ENCODE results near the gene GP1BB. TPM values are rescaled to one million over a fixed set of nuclear protein-coding genes. Genes with fewer than 3 reads are reported as not detected.
A peak's percentile ranks its signal among the peaks of the same experiment; 100 is the strongest.

GP1BB gene
- total and polyA plus RNA-seq, 2 of the 4 experiments (the other 2 are of a cell fraction) = 0.18 to 1.5 TPM

GRCh38 chr22:19734163-19734562 lies 10.8 kb downstream of the GP1BB start:
- BruUV-seq (replicated peaks) = no TSS peak
- Histone ChIP-seq H4K91ac (ENCODE audit: insufficient read depth, low read depth, low read length) (no peak overlapping the region), H3K27me3 (ENCODE audit: control insufficient read depth, insufficient read depth, low read length) (peaks cover 12% of the 10 kb centered on the region; the same call in 1 of the 2 replicates), H2BK120ac (ENCODE audit: low read depth, low read length) (no peak overlapping the region), H3K36me3 (ENCODE audit: control insufficient read depth, insufficient read depth, low read length) (no peaks in the 10 kb centered on the region), H3K4me1 (ENCODE audit: control insufficient read depth, insufficient read depth, low read length) (peaks cover 2% of the 10 kb centered on the region), H3K56ac (ENCODE audit: extremely low read depth, insufficient read depth, low read length) (no peak overlapping the region), H3K9me3 (ENCODE audit: control insufficient read depth, insufficient read depth, low read length) (no peaks in the 10 kb centered on the region), H3K4me3 (ENCODE audit: insufficient read depth, low read depth, low read length) (no peak overlapping the region), H3K14ac (replicated peaks; ENCODE audit: low read depth, low read length) (no peak overlapping the region), H4K8ac (ENCODE audit: low read depth in 2 of 2, low read length in 2 of 2) (no peak overlapping the region), H2AFZ (replicated peaks; ENCODE audit: low read length, poor library complexity) (no peak overlapping the region), H3K9ac (ENCODE audit: low read depth, low read length) (no peak overlapping the region), H3K4me2 (ENCODE audit: low read depth, low read length) (no peak overlapping the region), H3K4ac (ENCODE audit: low read depth, low read length) (no peak overlapping the region), H2BK5ac (ENCODE audit: low read depth, low read length, poor library complexity, severe bottlenecking) (no peak overlapping the region), H2AK9ac (replicated peaks; ENCODE audit: low read depth, low read length, poor library complexity) (peak overlapping the region; percentile 47), H3K18ac (ENCODE audit: low read depth, low read length) (no peak overlapping the region), H4K5ac (ENCODE audit: low read depth, low read length) (no peak overlapping the region), H4K20me1 (ENCODE audit: insufficient read depth, low read length) (no peaks in the 10 kb centered on the region), H2AK5ac (ENCODE audit: low read depth, low read length) (no peak overlapping the region), H2BK15ac (ENCODE audit: low read depth, low read length) (no peak overlapping the region), H3K79me1 (ENCODE audit: low read depth in 1 of 2, low read length in 2 of 2) (no peaks in the 10 kb centered on the region), H3K23ac (ENCODE audit: low read depth, low read length) (no peak overlapping the region), H2BK20ac (ENCODE audit: low read depth, low read length) (no peak overlapping the region; the same call in 1 of the 2 replicates), H3K27ac (ENCODE audit: insufficient read depth, low read length) (no peak overlapping the region), H3K9me1 (ENCODE audit: insufficient read depth, low read length) (no peaks in the 10 kb centered on the region)
- WGBS, 2 experiments (ENCODE audit: extremely low coverage in 2 of 2, insufficient read length in 1 of 2) = 68% methylated on average over 6 of the region's 7 CpGs; no CpG with 5 or more reads in 1 of the 2 experiments
- dilution Hi-C loops (cut with HindIII; ENCODE audit: low sequenced_read_pairs, unreplicated experiment) = no loop called here
- no peak for DNase-seq
- POLR2A ChIA-PET (ENCODE audit: unreplicated experiment) = no interaction called here
- CTCF ChIA-PET = no interaction called here
- TF ChIP-seq BHLHE40 (IDR thresholded peaks at IDR 0.05; ENCODE audit: low read depth, low read length) (no peak), SMC3 (IDR thresholded peaks at IDR 0.05; ENCODE audit: low read depth, low read length) (no peak)
- intact Hi-C loops (cut with micrococcal nuclease) = loop anchor here (5.0 kb wide), 2 partner anchors 118 to 278 kb away; partner anchors contain the start of genes GNB1L and RTL10
- no peak for ATAC-seq (ENCODE audit: low read depth)
- in situ Hi-C loops (cut with MboI; ENCODE audit: low sequenced_read_pairs) = loop anchor here (5.0 kb wide), 1 partner anchor 178 kb away; no protein-coding TSS in a partner anchor

Data from IMR-90 (cell line).